Karpas-422 (cell line): ENCODE data around the gene C14orf180. TPM values are rescaled to one million over a fixed set of nuclear protein-coding genes. Genes with fewer than 3 reads are reported as not detected.
"Not testable (repeated sequence)": the region's sequence is repeated elsewhere in the genome, so short reads cannot be mapped to it uniquely, and the experiment has no call there.

Experiments used
- DNase-seq: peaks from one replicate; pipeline ENCODE4 v3.0.0-alpha.2; 2015
- H2AFZ ChIP-seq: fragments of 200-600 bp; sonication (generic); 2 replicates; pipeline ENCODE4 v1.6.1; 2014; ENCODE audit warnings: antibody characterized with exemption, low read length, mixed read lengths
- H3K27ac ChIP-seq: fragments of 200-600 bp; sonication (generic); 2 replicates; pipeline ENCODE4 v1.5.1; 2014; ENCODE audit warnings: mild to moderate bottlenecking, low read length, moderate library complexity
- H3K27me3 ChIP-seq: fragments of 200-600 bp; sonication (generic); 2 replicates; pipeline ENCODE4 v1.6.1; 2014; ENCODE audit warnings: low read length, mixed read lengths
- H3K36me3 ChIP-seq: fragments of 200-600 bp; sonication (generic); 2 replicates; pipeline ENCODE4 v1.6.1; 2014; ENCODE audit warnings: low read length, mixed read lengths; ENCODE audit not compliant: insufficient read depth
- H3K4me1 ChIP-seq: fragments of 200-600 bp; sonication (generic); 2 replicates; pipeline ENCODE4 v1.6.1; 2014; ENCODE audit warnings: mild to moderate bottlenecking, low read length, mixed read lengths
- H3K4me2 ChIP-seq: fragments of 200-600 bp; sonication (generic); 2 replicates; pipeline ENCODE4 v1.6.1; 2014; ENCODE audit warnings: low read length, low read depth, mild to moderate bottlenecking; ENCODE audit not compliant: poor library complexity, severe bottlenecking
- H3K4me3 ChIP-seq: fragments of 200-600 bp; sonication (generic); 2 replicates; pipeline ENCODE4 v1.5.1; 2014; ENCODE audit warnings: mild to moderate bottlenecking, antibody characterized with exemption, low read length, mixed read lengths
- H3K79me2 ChIP-seq: fragments of 200-600 bp; sonication (generic); 2 replicates; pipeline ENCODE4 v1.6.1; 2014; ENCODE audit warnings: mild to moderate bottlenecking, low read length, mixed read lengths
- H3K9ac ChIP-seq: fragments of 200-600 bp; sonication (generic); 2 replicates; pipeline ENCODE4 v1.6.0; 2014; ENCODE audit warnings: low read length
- H3K9me2 ChIP-seq: fragments of 200-600 bp; sonication (generic), shearing (Covaris generic); replicated peaks from 2 replicates; pipeline ENCODE4 v1.6.0; 2014; ENCODE audit warnings: mild to moderate bottlenecking, low read length, moderate library complexity; ENCODE audit not compliant: insufficient read depth
- H3K9me3 ChIP-seq: fragments of 300-700, 200-600 bp; sonication (generic); 2 replicates; pipeline ENCODE4 v1.6.1; 2014; ENCODE audit warnings: low read length, mixed read lengths
- H4K20me1 ChIP-seq: fragments of 200-600 bp; sonication (generic); 2 replicates; pipeline ENCODE4 v1.6.1; 2014; ENCODE audit warnings: mild to moderate bottlenecking, antibody characterized with exemption, low read length, low read depth; ENCODE audit not compliant: insufficient read depth
- total RNA-seq: library from RNA; depleted of rRNA; stranded (reverse); fragments of >200 nt; shearing (Covaris generic); gene quantifications from 2 replicates; pipeline ENCODE4 v1.2.3, GENCODE V29; 2014; ENCODE audit warnings: low replicate concordance

The C14orf180 gene
- total RNA-seq, 1 experiment from 2014 or later, result not detected

DNA sequence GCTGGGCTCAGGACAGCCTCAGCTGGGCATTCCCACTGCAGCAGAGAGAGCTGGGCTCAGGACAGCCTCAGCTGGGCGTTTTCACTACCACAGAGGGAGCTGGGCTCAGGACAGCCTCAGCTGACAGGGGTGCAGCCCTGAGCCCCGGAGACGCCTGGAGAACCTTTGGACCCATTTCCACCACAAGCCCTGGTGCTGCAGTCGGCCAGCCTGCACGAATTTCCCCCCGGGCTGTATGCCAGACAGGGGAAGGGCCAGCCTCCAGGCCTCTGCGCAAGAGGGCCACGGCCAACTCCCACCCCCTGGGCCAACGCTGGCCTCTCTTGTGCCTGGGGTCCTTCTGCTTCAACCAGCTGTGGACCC lies 2.6 kb upstream of the C14orf180 start:
- H4K20me1 ChIP-seq, result peaks cover 8% of the 10 kb centered on the region
- H3K36me3 ChIP-seq, result no peaks in the 10 kb centered on the region
- H3K4me3 ChIP-seq, result no peak overlapping the region
- no peaks in the 10 kb centered on the region for H3K4me1 ChIP-seq
- H3K9me2 ChIP-seq, result no peaks in the 10 kb centered on the region
- no peak overlapping the region for H3K27ac ChIP-seq
- H3K79me2 ChIP-seq, result no peaks in the 10 kb centered on the region
- no peak overlapping the region for H3K4me2 ChIP-seq
- no peak overlapping the region for H2AFZ ChIP-seq
- DNase-seq, result no peak
- no peaks in the 10 kb centered on the region for H3K9me3 ChIP-seq
- H3K9ac ChIP-seq, result no peak overlapping the region
- no peaks in the 10 kb centered on the region for H3K27me3 ChIP-seq

DNA sequence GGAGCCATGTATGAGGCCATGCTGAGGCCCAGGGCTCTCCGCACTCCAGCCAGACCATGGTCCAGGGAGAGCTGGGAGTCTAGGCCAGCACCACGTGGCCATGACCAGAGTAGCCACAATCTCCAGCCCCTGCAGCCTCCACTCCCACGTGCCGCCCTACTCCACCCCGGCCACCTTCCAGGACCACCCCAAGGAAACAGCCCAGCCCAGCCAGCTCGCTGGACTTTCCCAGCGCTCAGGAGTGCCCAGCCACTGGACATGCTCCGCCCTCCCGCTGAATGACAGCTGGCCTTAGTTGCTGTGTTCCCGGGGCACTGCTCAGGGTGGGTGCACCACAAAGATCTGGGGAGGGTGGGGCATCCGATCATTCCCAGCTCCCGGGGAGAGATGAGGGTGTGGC lies 2.1 kb upstream of the C14orf180 start:
- no peaks in the 10 kb centered on the region for H3K27me3 ChIP-seq
- no peaks in the 10 kb centered on the region for H3K9me3 ChIP-seq
- no peaks in the 10 kb centered on the region for H3K79me2 ChIP-seq
- H3K4me1 ChIP-seq, result no peaks in the 10 kb centered on the region
- no peak overlapping the region for H3K27ac ChIP-seq
- no peak overlapping the region for H2AFZ ChIP-seq
- H3K9ac ChIP-seq, result no peak overlapping the region
- H4K20me1 ChIP-seq, result peaks cover 11% of the 10 kb centered on the region
- no peak overlapping the region for H3K4me3 ChIP-seq
- H3K36me3 ChIP-seq, result no peaks in the 10 kb centered on the region
- no peak overlapping the region for H3K4me2 ChIP-seq
- no peaks in the 10 kb centered on the region for H3K9me2 ChIP-seq
- DNase-seq, result no peak

DNA sequence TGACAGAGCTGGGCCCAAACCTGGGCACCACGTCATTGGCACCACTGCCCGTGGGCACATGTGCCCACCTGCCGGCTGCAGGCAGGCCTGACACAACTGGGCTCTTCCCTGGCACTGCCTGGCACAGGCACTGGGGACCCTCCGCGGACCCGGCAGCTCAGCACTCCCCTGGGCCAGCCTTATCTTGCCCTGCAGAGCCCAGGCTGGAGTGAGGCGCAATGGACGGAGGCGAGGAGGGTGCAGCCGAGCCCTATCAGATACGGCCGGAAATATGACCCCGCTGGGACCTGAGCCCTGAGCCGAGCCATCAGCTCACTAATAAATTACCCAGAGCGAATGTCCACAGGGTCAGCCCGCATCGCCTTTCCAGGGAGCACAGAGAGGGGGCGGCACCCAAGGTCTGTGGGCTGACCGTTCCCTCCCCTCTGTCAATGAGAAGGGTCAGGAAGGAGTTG lies 1.7 kb upstream of the C14orf180 start:
- Histone ChIP-seq H3K9ac (no peak overlapping the region), H3K9me3 (no peaks in the 10 kb centered on the region), H4K20me1 (peaks cover 15% of the 10 kb centered on the region), H3K4me2 (no peak overlapping the region), H3K4me1 (no peaks in the 10 kb centered on the region), H3K79me2 (no peaks in the 10 kb centered on the region), H3K27ac (no peak overlapping the region), H2AFZ (no peak overlapping the region), H3K27me3 (no peaks in the 10 kb centered on the region), H3K4me3 (no peak overlapping the region), H3K36me3 (no peaks in the 10 kb centered on the region), H3K9me2 (no peaks in the 10 kb centered on the region)
- no peak for DNase-seq

DNA sequence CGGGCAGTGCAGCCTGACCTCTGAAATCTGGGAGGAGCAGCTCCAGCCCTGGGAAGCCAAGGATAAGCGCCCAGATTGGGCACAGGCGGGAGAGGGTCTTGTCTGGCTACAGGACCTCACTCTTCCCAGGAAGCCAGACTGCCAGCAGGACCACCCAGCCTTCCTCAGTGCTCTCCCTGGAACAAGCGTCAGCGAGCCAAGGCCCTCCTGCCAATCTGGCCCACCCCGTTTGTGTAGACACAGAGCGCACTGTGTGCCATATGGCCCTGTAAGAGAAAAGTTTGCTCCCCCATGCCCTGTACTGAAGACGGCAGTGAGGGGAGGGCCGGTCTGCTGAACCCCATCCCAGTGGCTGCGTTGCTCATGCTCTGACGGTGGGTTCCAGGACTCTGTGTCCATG lies 1.2 kb upstream of the C14orf180 start:
- no peaks in the 10 kb centered on the region for H3K36me3 ChIP-seq
- no peaks in the 10 kb centered on the region for H3K9me3 ChIP-seq
- no peaks in the 10 kb centered on the region for H3K4me1 ChIP-seq
- H3K4me2 ChIP-seq, result no peak overlapping the region
- no peak for DNase-seq
- H3K79me2 ChIP-seq, result no peaks in the 10 kb centered on the region
- no peaks in the 10 kb centered on the region for H3K27me3 ChIP-seq
- H4K20me1 ChIP-seq, result peaks cover 19% of the 10 kb centered on the region
- no peak overlapping the region for H3K27ac ChIP-seq
- H3K4me3 ChIP-seq, result no peak overlapping the region
- no peak overlapping the region for H3K9ac ChIP-seq
- no peaks in the 10 kb centered on the region for H3K9me2 ChIP-seq
- H2AFZ ChIP-seq, result no peak overlapping the region

DNA sequence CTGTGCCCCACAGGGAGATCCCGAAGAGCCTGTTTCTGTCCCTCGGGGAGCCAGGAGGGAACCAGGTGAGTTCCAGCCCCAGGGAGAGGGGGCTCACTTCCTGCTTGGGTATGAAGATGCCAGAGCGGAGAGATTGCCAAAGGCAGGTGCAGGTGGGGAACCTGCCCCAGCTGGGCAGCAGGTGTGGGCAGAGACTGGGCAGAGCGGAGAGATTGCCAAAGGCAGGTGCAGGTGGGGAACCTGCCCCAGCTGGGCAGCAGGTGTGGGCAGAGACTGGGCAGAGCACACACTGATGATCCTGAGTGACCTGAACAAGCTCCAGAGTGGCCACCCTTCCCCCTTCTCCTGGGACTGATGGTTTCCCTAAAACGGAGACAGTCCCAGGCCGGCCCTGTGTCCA lies 375 bp downstream of the C14orf180 start:
- H3K9me2 ChIP-seq, H3K27ac ChIP-seq, H3K9ac ChIP-seq, H3K4me1 ChIP-seq, H3K4me2 ChIP-seq, H3K4me3 ChIP-seq, H3K9me3 ChIP-seq, DNase-seq, H3K27me3 ChIP-seq, H3K79me2 ChIP-seq, H2AFZ ChIP-seq, H3K36me3 ChIP-seq: not testable (repeated sequence)
- peaks cover 22% of the 10 kb centered on the region for H4K20me1 ChIP-seq

DNA sequence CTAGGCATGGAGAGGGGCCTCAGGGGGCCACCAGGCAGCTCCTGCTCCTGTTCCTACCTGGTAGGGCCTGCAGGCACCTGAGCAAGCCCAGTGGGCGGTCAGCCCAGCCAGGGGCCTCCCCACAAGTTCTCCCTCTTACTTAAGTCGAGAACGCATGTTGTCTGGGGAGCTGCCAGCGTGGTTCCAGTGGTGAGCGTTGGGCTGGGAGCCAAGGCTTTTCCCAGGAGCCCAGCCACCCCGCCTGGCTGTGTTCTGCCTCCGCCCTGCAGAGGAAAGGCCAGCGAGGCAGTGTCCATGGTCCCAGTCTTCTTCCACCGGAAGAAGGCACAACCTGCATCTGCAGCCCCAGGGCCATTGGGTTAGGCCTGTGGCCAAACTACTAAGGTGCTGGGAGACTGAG lies 1.4 kb downstream of the C14orf180 start:
- no peak overlapping the region for H3K4me2 ChIP-seq
- no peaks in the 10 kb centered on the region for H3K9me3 ChIP-seq
- DNase-seq, result no peak
- H2AFZ ChIP-seq, result no peak overlapping the region
- peaks cover 22% of the 10 kb centered on the region for H4K20me1 ChIP-seq
- H3K27ac ChIP-seq, result no peak overlapping the region
- no peaks in the 10 kb centered on the region for H3K79me2 ChIP-seq
- H3K9ac ChIP-seq, result no peak overlapping the region
- no peaks in the 10 kb centered on the region for H3K36me3 ChIP-seq
- no peak overlapping the region for H3K4me3 ChIP-seq
- H3K9me2 ChIP-seq, result no peaks in the 10 kb centered on the region
- no peaks in the 10 kb centered on the region for H3K27me3 ChIP-seq
- H3K4me1 ChIP-seq, result no peaks in the 10 kb centered on the region

DNA sequence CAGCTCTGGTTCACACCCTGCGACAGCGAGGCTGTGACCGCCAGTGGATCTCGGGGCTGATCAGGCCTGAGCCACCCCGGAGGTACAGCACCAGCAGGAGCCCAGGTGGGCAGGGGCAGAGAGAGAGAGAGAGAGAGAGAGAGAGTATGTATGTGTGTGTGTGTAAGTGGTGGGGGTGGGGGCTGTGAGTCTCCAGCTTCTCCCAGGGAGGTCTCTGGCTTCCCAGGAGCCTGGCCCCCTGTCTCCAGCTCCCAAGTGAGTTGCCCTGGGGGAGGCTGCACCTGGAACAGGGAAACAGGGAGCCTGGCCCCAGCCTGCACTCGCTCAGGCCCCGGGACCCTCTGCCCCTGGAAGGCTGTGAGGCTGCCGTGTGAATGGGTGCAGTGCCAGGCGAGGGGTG lies 2.0 kb downstream of the C14orf180 start:
- Histone ChIP-seq H3K27ac (no peak overlapping the region), H3K9me2 (no peaks in the 10 kb centered on the region), H3K79me2 (no peaks in the 10 kb centered on the region), H2AFZ (no peak overlapping the region), H3K27me3 (no peaks in the 10 kb centered on the region), H3K4me2 (no peak overlapping the region), H3K4me3 (no peak overlapping the region), H3K4me1 (no peaks in the 10 kb centered on the region), H3K9ac (no peak overlapping the region), H3K36me3 (no peaks in the 10 kb centered on the region), H3K9me3 (no peaks in the 10 kb centered on the region), H4K20me1 (peaks cover 22% of the 10 kb centered on the region)
- no peak for DNase-seq

DNA sequence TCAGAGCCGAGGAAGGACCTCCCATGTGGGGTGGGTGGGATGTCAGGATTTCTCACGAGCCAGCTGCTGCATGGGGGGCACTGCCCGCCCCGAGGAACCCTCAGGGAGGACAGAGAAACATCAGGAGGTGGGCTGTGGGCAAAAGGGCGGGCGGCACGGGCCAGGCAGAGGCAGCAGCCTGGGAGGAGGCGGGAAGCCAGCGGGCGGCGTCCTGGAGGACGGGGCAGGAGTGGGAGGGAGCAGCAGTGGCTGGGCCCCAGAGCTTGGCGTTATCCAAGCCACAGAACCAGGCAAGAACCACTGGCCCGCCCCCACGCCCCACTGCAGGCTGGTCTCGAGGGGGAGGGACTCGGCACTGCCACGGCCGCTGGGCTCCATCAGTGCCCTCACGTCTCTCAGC lies 2.4 kb downstream of the C14orf180 start:
- Histone ChIP-seq H3K27ac (no peak overlapping the region), H3K27me3 (no peaks in the 10 kb centered on the region)

DNA sequence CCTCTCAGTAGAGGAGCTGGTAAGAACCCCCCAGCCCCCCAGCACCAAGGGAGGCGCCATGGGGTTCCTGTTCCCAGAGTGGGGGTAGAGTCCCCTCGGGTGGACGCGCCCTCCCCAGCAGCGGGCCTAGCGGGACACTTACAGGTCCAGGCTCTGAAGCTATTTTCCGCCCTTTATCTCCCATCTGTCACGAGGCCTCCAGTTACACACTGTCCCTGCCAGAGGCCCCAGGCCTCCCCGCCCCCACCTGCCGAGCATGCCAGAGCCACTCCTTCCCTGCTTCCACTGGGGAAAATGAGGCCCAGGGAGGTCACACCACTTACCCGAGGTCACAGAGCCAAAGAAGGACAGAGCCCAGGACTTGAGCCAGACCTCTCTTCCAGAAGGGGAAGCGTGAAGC lies 3.1 kb downstream of the C14orf180 start:
- Histone ChIP-seq H3K9ac (no peak overlapping the region), H3K4me3 (no peak overlapping the region), H3K4me2 (no peak overlapping the region), H2AFZ (no peak overlapping the region), H4K20me1 (peaks cover 28% of the 10 kb centered on the region), H3K36me3 (no peaks in the 10 kb centered on the region), H3K9me3 (no peaks in the 10 kb centered on the region), H3K4me1 (no peaks in the 10 kb centered on the region), H3K9me2 (no peaks in the 10 kb centered on the region), H3K79me2 (no peaks in the 10 kb centered on the region), H3K27ac (no peak overlapping the region), H3K27me3 (no peaks in the 10 kb centered on the region)
- no peak for DNase-seq

More for the DNA sequence above, 2.4 kb downstream of the C14orf180 start:
- no peak overlapping the region for H3K4me2 ChIP-seq
- H3K36me3 ChIP-seq, result no peaks in the 10 kb centered on the region
- no peak overlapping the region for H3K4me3 ChIP-seq
- no peak overlapping the region for H2AFZ ChIP-seq
- DNase-seq, result no peak
- no peak overlapping the region for H3K9ac ChIP-seq
- no peaks in the 10 kb centered on the region for H3K9me3 ChIP-seq
- H4K20me1 ChIP-seq, result peaks cover 25% of the 10 kb centered on the region
- H3K4me1 ChIP-seq, result no peaks in the 10 kb centered on the region
- H3K79me2 ChIP-seq, result no peaks in the 10 kb centered on the region
- H3K9me2 ChIP-seq, result no peaks in the 10 kb centered on the region
